GM12801 (cell line): ENCODE measurements around the gene ARHGEF1.

Experiments
- CTCF ChIP-seq: IDR thresholded peaks from one replicate; pipeline ENCODE4 v1.5.1; 2011; ENCODE audit warnings: control low read depth; ENCODE audit not compliant: insufficient read length; ENCODE audit errors: extremely low read depth

ARHGEF1 gene

GRCh38 chr19:41951686-41952172, 68.7 kb downstream of the ARHGEF1 start:
- TF ChIP-seq CTCF: peak; percentile 8

GRCh38 chr19:41955521-41955920, 72.5 kb downstream of the ARHGEF1 start:
- TF ChIP-seq CTCF: no peak

GRCh38 chr19:41956621-41957020, 73.6 kb downstream of the ARHGEF1 start:
- TF ChIP-seq CTCF: no peak
